NCI-H1048 (cell line): ENCODE measurements around the gene CLDN5.

ENCODE experiments used
- DNase-seq: peaks from one replicate; lab custom pipeline; 2025; lab: John Stamatoyannopoulos, UW

The CLDN5 gene

GRCh38 chr22:19480789-19481188, 43.4 kb downstream of the CLDN5 start:
- DNase-seq, result no peak

DNA sequence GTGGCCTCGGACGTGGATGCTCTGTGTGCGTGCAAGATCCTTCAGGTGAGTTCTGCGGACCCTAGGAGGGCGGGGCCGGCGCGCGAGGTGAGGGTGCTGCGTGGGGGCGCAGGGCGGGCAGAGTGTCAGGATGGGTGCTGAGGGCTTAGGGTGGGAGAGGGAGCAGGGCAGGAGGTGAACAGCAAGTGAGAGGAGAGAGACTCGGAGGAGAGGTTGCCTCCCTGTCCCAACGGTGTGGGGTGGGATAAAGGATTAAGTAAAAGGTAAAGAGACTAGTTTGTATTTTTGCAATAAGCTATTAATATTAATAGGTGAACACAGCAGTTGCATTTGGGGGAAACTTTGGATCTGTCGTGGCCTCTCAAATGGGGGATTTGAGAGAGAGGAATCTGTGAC, 44.0 kb downstream of the CLDN5 start:
- no peak for DNase-seq

DNA sequence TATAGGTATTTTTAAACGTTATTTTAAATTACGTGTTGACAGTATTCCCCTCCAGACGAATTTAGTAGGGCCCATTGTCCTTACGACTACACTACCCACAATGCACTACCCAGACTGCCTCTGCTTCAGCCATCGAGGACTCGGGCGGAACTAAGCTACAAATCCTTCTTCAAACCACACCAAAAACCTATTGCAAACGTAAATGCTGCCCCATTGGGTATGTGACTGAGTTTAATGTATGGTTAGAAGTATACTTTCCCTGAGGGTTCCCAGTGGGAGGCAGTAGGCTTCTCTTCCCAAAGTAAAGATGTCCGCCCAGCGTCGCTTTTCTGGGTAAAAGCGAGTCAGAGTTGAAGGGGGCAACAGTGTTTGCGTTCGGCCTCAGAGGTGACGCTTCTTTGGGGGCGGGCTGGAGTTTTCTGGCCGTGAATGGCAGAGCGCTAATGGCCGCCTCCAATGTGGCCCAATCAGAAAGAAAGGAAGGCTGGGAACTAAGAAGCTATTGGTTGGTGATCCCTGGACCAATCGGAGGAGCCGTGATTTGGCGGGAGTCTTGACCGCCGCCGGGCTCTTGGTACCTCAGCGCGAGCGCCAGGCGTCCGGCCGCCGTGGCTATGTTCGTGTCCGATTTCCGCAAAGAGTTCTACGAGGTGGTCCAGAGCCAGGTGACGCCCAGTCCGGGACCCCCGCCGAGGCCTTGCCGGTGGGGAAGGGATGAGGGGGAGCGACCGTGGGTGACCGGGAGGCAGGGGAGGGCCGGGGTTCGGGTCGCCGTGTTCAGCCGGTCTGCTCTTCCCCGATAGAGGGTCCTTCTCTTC, 44.6 kb downstream of the CLDN5 start, which contains the start of gene CDC45:
Gene CDC45 (plus strand): TSS at position 566 of the 818 bp plus-strand sequence. CDS start 49 bp downstream, at position 615.
- peak; percentile 94 for DNase-seq

DNA sequence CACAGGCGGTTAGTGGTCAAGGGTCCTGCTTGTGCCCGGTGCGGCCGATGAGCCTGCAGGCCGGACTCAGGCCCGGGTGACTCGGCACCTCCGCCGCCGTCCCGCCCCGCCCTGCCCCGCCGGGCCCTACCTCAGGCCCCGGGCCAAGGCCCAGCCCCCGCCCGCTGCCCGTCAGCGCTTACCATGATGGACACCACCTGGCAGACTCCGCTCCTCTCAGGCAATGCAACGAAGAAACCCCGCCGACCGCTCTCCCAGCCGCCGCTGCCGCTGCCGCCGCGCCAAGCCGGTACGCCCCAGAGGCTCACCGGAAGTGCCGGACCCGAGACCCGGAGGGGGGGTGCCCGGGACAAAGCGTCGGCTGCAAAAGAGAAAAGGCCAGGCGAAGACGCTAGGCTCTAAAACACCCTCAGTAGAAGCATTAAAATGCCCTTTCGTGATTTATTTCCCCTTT, 45.3 kb downstream of the CLDN5 start, which contains the start of gene UFD1:
Gene UFD1 (minus strand): TSS at position 293 of the 454 bp plus-strand sequence. CDS start 108 bp downstream, at position 185.
- peak; percentile 56 for DNase-seq

- no peak for DNase-seq
These were observed 45.9 kb downstream of the CLDN5 start for GRCh38 chr22:19478045-19478900.

DNA sequence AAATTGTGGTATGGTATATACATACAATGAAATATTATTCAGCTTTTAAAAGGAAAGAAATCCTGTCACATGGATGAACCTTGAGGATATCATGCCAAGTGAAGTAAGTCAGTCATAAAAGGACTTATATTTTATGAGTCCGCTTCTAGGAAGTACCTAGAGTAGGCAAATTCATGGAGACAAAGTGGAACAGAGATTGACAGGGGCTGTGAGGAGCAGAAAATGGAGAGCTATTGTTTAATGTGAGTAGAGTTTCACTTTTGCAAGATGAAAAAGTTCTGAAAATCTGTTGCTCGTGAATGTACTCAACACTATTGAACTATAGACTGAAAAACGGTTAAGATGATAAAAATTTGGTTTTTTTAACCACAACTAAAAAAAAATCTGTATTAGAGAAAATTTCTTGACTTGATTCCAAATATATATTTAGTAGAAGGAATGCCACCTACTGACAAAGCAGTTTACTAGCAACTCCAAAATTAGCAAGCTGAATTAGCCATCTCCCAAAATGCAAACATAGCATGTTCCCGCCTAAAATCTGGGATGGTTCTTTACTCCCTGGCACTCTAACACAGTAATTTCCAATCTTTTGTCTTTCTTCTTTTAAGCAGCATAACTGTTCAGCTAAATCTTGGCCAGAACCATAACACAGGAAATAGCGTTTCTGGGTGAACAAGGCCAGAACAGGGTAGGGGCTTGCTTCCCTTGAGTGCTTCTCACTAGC, 46.7 kb downstream of the CLDN5 start:
- DNase-seq, result no peak

DNA sequence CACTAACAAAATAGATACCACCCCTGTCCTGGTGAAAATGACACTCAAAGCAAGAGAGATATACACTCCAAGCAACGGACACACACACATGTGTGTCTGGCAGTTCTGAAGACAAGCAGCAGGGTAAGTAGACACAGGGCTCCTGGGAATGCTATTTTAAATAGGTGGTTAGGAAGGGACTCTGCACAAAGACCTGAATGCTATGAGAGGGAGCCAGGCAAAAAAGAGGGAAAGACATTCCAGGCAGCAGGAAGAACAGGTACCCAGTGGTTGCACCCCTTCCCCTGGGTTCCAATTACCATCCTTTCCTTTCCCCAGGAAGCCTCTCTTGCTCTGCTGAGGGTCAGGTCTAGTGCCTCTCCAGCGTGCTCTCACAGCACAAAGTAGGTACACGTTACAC, 48.2 kb downstream of the CLDN5 start:
- DNase-seq, result no peak

DNA sequence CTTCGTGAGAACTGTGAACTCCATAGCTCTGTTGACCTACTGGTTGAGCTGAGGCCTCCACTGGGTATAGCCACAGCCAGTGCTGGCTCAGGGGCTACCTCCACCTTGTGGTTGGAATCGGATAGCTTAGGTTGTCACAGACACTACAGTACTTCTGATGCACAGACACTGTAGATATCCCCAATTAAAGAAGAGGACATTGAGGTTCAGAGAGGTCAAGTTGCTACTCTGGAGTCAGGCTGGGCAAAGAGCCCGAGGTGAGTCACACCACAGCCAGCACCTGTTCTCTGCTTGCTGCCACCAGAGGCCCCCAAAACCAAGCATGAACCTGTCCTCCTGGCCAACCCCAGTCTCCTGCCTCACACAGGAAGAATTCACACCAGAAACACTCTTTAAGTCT, 50.6 kb downstream of the CLDN5 start:
- no peak for DNase-seq
